SK-N-SH (cell line): ENCODE measurements around the gene SLC6A3. TPM values are rescaled to one million over a fixed set of nuclear protein-coding genes. Genes with fewer than 3 reads are reported as not detected.

Experiments
- CTCF ChIA-PET: fragments of 300-600, 350-600 bp; formaldehyde crosslinking; extraction: SDS; loops from one replicate; lab custom pipeline; 2021; lab: Yijun Ruan, JAX
- POLR2A ChIA-PET: fragments of 350-600 bp; sonication (Branson Sonifier 250); formaldehyde crosslinking; extraction: SDS; loops from one replicate; lab custom pipeline; 2020; ENCODE audit warnings: antibody characterized with exemption, inconsistent platforms; lab: Yijun Ruan, JAX
- DNase-seq: peaks from one replicate; pipeline ENCODE4 v3.0.0; 2012
- H2AFZ ChIP-seq: fragments of 200-600 bp; sonication (generic); 2 replicates; pipeline ENCODE4 v1.8.1; 2016; ENCODE audit warnings: antibody characterized with exemption, mild to moderate bottlenecking, low read depth
- H3F3A ChIP-seq: fragments of 200-600 bp; sonication (generic); replicated peaks from 2 replicates; pipeline ENCODE3; 2016; ENCODE audit warnings: antibody characterized with exemption, mild to moderate bottlenecking; ENCODE audit not compliant: insufficient read depth
- H3K27ac ChIP-seq, 2 experiments: fragments of 200-500 bp in 1 of 2; fragments of 200-600 bp in 1 of 2; sonication (Bioruptor generic) in 1 of 2; sonication (generic), shearing (Covaris generic) in 1 of 2; 2 replicates each; pipeline versions ENCODE4 v1.5.1 to v1.6.1; 2014 to 2016; ENCODE audit warnings: low read depth in 2 of 2, inconsistent platforms in 1 of 2, low read length in 1 of 2, mild to moderate bottlenecking in 1 of 2, mixed read lengths in 1 of 2
- H3K27me3 ChIP-seq: fragments of 200-600 bp; sonication (generic), shearing (Covaris generic); 2 replicates; pipeline ENCODE4 v1.6.1; 2016; ENCODE audit warnings: mixed run types; ENCODE audit not compliant: insufficient read depth
- H3K36me3 ChIP-seq, 2 experiments: fragments of 200-500 bp in 1 of 2; fragments of 200-600 bp in 1 of 2; sonication (Bioruptor generic) in 1 of 2; sonication (generic) in 1 of 2; replicated peaks in 1 of 2; 2 replicates each; pipeline versions ENCODE3 to v1.5.1; 2014 to 2016; ENCODE audit warnings: low read length in 1 of 2, mild to moderate bottlenecking in 1 of 2; ENCODE audit not compliant: insufficient read depth in 2 of 2, control insufficient read depth in 1 of 2
- H3K4me1 ChIP-seq, 2 experiments: fragments of 200-500 bp in 1 of 2; fragments of 200-600 bp in 1 of 2; sonication (Bioruptor generic) in 1 of 2; sonication (generic), shearing (Covaris generic) in 1 of 2; 2 replicates each; pipeline versions ENCODE4 v1.5.1 to v1.6.1; 2014 to 2016; ENCODE audit warnings: low read depth in 1 of 2, low read length in 1 of 2, mixed run types in 1 of 2; ENCODE audit not compliant: insufficient read depth in 2 of 2, control insufficient read depth in 1 of 2
- H3K4me2 ChIP-seq: fragments of 200-600 bp; sonication (generic), shearing (Covaris generic); 2 replicates; pipeline ENCODE4 v1.6.1; 2017; ENCODE audit warnings: mixed run types
- H3K4me3 ChIP-seq, 2 experiments: fragments of 200-500 bp in 1 of 2; fragments of 200-600 bp in 1 of 2; sonication (Bioruptor generic) in 1 of 2; sonication (generic), shearing (Covaris generic) in 1 of 2; 2 replicates each; pipeline versions ENCODE4 v1.5.1 to v1.8.1; 2014 to 2016; ENCODE audit warnings: low read depth in 2 of 2, inconsistent platforms in 1 of 2, low read length in 1 of 2, mild to moderate bottlenecking in 1 of 2, mixed read lengths in 1 of 2, moderate library complexity in 1 of 2
- H3K79me2 ChIP-seq: fragments of 200-600 bp; sonication (generic); 2 replicates; pipeline ENCODE4 v1.8.1; 2017; ENCODE audit warnings: mild to moderate bottlenecking; ENCODE audit not compliant: insufficient read depth
- H3K9ac ChIP-seq: fragments of 200-600 bp; sonication (generic); 2 replicates; pipeline ENCODE4 v1.6.1; 2017; ENCODE audit warnings: mixed run types
- H3K9me2 ChIP-seq: fragments of 200-600 bp; sonication (generic); 2 replicates; pipeline ENCODE4 v1.6.1; 2017; ENCODE audit warnings: mixed run types
- H3K9me3 ChIP-seq: fragments of 200-600 bp; sonication (generic); 2 replicates; pipeline ENCODE4 v1.6.1; 2017; ENCODE audit warnings: mixed run types, mild to moderate bottlenecking, moderate library complexity
- H4K20me1 ChIP-seq: fragments of 200-600 bp; sonication (generic); 2 replicates; pipeline ENCODE4 v1.6.1; 2017; ENCODE audit warnings: mild to moderate bottlenecking, mixed run types; ENCODE audit not compliant: insufficient read depth
- CHD2 ChIP-seq: fragments of 150-350 bp; IDR thresholded peaks from 2 replicates; pipeline ENCODE4 v1.6.1; 2018; ENCODE audit warnings: low read length; ENCODE audit not compliant: partially characterized antibody
- FOSL2 ChIP-seq: IDR thresholded peaks from 2 replicates; pipeline ENCODE4 v1.4.0; 2012; ENCODE audit warnings: low read depth, mild to moderate bottlenecking, moderate library complexity, borderline replicate concordance
- FOXJ3 ChIP-seq: sonication (generic); formaldehyde crosslinking; IDR thresholded peaks from 2 replicates; pipeline ENCODE4 v1.5.1; 2020; ENCODE audit warnings: mild to moderate bottlenecking, missing genetic modification reagents
- FOXM1 ChIP-seq: IDR thresholded peaks from 2 replicates; pipeline ENCODE4 v1.4.0; 2012; ENCODE audit warnings: low read depth, mild to moderate bottlenecking
- GABPA ChIP-seq: IDR thresholded peaks from 2 replicates; pipeline ENCODE4 v1.4.0; 2012; ENCODE audit warnings: low read depth, mild to moderate bottlenecking
- GATA2 ChIP-seq: sonication (generic); formaldehyde crosslinking; IDR thresholded peaks from 2 replicates; pipeline ENCODE4 v1.5.0; 2020; ENCODE audit warnings: mild to moderate bottlenecking, missing genetic modification reagents
- MEF2A ChIP-seq: IDR thresholded peaks from 2 replicates; pipeline ENCODE4 v1.4.0; 2012; ENCODE audit warnings: low read depth, borderline replicate concordance
- MXI1 ChIP-seq: IDR thresholded peaks from 2 replicates; pipeline ENCODE4 v1.6.1; 2012; ENCODE audit warnings: mild to moderate bottlenecking, low read depth, low read length, improper control_type of control experiment
- NFIC ChIP-seq: IDR thresholded peaks from 2 replicates; pipeline ENCODE4 v1.4.0; 2012; ENCODE audit warnings: borderline replicate concordance
- NRF1 ChIP-seq: IDR thresholded peaks from 2 replicates; pipeline ENCODE4 v1.6.1; 2012; ENCODE audit warnings: low read depth, mild to moderate bottlenecking, low read length
- POLR2AphosphoS5 ChIP-seq: IDR thresholded peaks from 2 replicates; pipeline ENCODE4 v1.6.1; 2012; ENCODE audit warnings: low read depth, low read length
- RAD21 ChIP-seq: IDR thresholded peaks from 2 replicates; pipeline ENCODE4 v1.6.1; 2012; ENCODE audit warnings: mild to moderate bottlenecking, low read length
- RFX5 ChIP-seq: IDR thresholded peaks from 2 replicates; pipeline ENCODE4 v1.6.1; 2012; ENCODE audit warnings: mild to moderate bottlenecking, improper control_type of control experiment, low read length
- RXRA ChIP-seq: IDR thresholded peaks from 2 replicates; pipeline ENCODE4 v1.4.0; 2012; ENCODE audit warnings: low read depth, mild to moderate bottlenecking, borderline replicate concordance
- SIN3A ChIP-seq: IDR thresholded peaks from 2 replicates; pipeline ENCODE4 v1.6.1; 2012; ENCODE audit warnings: low read depth, mild to moderate bottlenecking, low read length, moderate library complexity, borderline replicate concordance
- TAF1 ChIP-seq: IDR thresholded peaks from 2 replicates; pipeline ENCODE4 v1.6.1; 2012; ENCODE audit warnings: low read depth, mild to moderate bottlenecking, low read length, moderate library complexity, borderline replicate concordance
- TCF12 ChIP-seq: IDR thresholded peaks from 2 replicates; pipeline ENCODE4 v1.4.0; 2012
- TEAD4 ChIP-seq: IDR thresholded peaks from 2 replicates; pipeline ENCODE4 v1.4.0; 2012; ENCODE audit warnings: mild to moderate bottlenecking, borderline replicate concordance; ENCODE audit not compliant: insufficient read depth
- WGBS: methylation state at CpG from one replicate; pipeline ENCODE4 v1.1.6; 2017; ENCODE audit warnings: low lambda C conversion rate; 5-methylcytosine and 5-hydroxymethylcytosine counted together
- polyA plus RNA-seq, 3 experiments: library from polyadenylated mRNA; depleted of rRNA; stranded (reverse); fragments of >200 nt; gene quantifications; 2 replicates each; pipeline ENCODE4 v1.2.3, GENCODE V29; 2012
- TF ChIP-seq, protein P1 (sequence below): fragments of 150-350 bp; IDR thresholded peaks from 2 replicates; pipeline ENCODE4 v1.6.1; 2017; ENCODE audit warnings: antibody characterized with exemption, low read length, low read depth, borderline replicate concordance
- TF ChIP-seq, protein P2 (sequence below): fragments of 200-600 bp; sonication (generic); IDR thresholded peaks from 2 replicates; pipeline ENCODE4 v1.6.1; 2017; ENCODE audit warnings: antibody characterized with exemption, mild to moderate bottlenecking, moderate library complexity
- TF ChIP-seq, protein P3 (sequence below): IDR thresholded peaks from 2 replicates; pipeline ENCODE4 v1.6.1; 2012; ENCODE audit warnings: mild to moderate bottlenecking, low read depth, low read length, moderate library complexity

Gene SLC6A3
- polyA plus RNA-seq, 1 of the 3 experiments (the other 2 are of a cell fraction): not detected

DNA sequence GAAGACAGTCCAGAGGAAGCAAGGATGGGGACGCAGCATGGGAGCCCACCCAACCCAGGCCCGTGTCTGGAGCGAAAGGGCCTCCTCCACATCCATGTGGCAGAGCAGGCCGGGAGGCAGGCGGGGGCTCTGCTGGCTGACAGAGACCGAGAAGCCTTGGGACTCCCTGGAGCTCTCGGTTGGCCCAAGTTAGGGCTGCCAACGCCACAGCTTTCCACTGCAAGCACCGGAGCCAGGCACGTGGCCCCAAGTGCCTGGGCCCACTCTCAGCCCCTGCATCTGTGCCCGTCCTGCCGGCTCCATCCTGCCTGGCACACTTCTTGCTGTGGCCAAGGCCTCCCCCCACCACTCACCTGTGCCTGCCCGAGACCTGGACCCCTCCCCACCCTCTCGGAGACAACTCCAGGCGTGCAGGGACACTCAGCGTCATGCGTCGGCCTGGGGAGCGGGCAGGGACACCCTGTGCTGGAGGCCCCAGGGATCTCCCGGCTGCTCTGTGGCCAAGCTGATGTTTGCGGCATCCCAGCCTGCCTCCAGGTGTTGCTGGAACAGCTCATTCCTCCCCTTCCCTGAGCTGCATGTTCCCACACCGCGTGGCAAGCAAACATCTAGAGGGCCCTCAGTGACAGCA is 31.5 kb downstream of the SLC6A3 start (continued):
- no peak for TF ChIP-seq NRF1
- no peak for TF ChIP-seq GATA2 (CRISPR knock-in tag)

DNA sequence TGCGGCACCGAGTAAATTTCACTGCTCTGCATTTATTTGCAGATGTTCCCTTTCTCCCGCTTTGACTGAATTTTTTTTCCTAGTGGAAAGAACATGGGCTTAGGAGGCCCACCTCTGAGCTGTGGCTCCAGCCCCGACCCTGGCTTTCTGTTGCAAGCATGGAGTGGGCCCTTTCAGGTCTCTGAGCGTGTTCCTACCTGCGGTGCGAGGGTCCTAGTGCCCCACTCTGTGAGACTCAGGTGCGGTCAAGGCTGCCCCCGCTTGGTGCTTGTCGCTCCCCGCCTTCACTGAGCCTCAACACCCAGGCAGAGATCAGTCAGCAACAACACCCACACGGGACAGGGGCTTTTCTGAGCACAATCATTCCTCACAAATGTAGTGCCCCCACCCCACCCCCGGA is 32.0 kb downstream of the SLC6A3 start:
- H3F3A ChIP-seq: no peaks in the 10 kb centered on the region
- no peak overlapping the region for H3K4me3 ChIP-seq
- CTCF ChIA-PET: no interaction called here
- H3K79me2 ChIP-seq: no peaks in the 10 kb centered on the region
- 71% methylated on average over 8 of the region's 13 CpGs for WGBS
- DNase-seq: no peak
- TF ChIP-seq, protein P1, sequence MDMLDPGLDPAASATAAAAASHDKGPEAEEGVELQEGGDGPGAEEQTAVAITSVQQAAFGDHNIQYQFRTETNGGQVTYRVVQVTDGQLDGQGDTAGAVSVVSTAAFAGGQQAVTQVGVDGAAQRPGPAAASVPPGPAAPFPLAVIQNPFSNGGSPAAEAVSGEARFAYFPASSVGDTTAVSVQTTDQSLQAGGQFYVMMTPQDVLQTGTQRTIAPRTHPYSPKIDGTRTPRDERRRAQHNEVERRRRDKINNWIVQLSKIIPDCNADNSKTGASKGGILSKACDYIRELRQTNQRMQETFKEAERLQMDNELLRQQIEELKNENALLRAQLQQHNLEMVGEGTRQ: no peak
- TF ChIP-seq NFIC (no peak), MEF2A (no peak), RAD21 (no peak), CHD2 (no peak), RFX5 (no peak), POLR2AphosphoS5 (no peak), GABPA (no peak), FOSL2 (no peak), TCF12 (no peak), TEAD4 (no peak), MXI1 (no peak), RXRA (no peak), FOXJ3 (CRISPR knock-in tag) (no peak), SIN3A (no peak), FOXM1 (no peak)
- H3K27me3 ChIP-seq: no peaks in the 10 kb centered on the region
- H3K27ac ChIP-seq: no peak overlapping the region
- H3K4me1 ChIP-seq: no peaks in the 10 kb centered on the region
- no peaks in the 10 kb centered on the region for H3K9me3 ChIP-seq
- POLR2A ChIA-PET: no interaction called here
- H2AFZ ChIP-seq: no peak overlapping the region
- H3K9me2 ChIP-seq: no peaks in the 10 kb centered on the region
- no peak overlapping the region for H3K9ac ChIP-seq
- no peaks in the 10 kb centered on the region for H4K20me1 ChIP-seq
- H3K36me3 ChIP-seq: no peaks in the 10 kb centered on the region
- no peak overlapping the region for H3K4me2 ChIP-seq

DNA sequence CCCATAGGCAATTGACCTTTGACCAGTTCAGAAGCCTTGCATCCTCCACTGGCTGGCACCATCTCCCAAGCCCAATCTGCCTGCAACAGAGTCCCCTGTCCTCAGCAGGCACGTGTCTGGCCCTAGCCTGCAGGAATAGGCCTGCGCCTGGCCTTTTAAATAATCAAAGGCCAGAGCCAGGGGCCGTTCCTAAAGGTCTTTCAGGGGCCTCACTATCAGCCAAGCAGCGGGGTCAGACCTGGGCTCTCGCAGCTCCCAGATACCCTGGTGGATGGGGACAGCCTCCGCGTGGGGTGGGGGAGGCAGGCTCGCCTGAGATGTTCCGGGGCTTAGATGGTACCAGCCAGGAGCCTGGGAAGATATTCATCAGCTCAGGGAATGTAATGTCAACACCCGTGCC is 32.6 kb downstream of the SLC6A3 start:
- no peak overlapping the region for H2AFZ ChIP-seq
- POLR2A ChIA-PET: no interaction called here
- no peaks in the 10 kb centered on the region for H3K27me3 ChIP-seq
- no peaks in the 10 kb centered on the region for H3K36me3 ChIP-seq
- no peak overlapping the region for H3K4me3 ChIP-seq
- no peak for DNase-seq
- no peaks in the 10 kb centered on the region for H4K20me1 ChIP-seq
- H3K79me2 ChIP-seq: no peaks in the 10 kb centered on the region
- 61% methylated on average over 2 of the region's 10 CpGs for WGBS
- no peak overlapping the region for H3K9ac ChIP-seq
- no peaks in the 10 kb centered on the region for H3K9me3 ChIP-seq
- CTCF ChIA-PET: interaction anchor here (0.8 kb wide), 1 partner anchor 38 kb away, joined by 3 read pairs; no protein-coding TSS in a partner anchor
- no peak overlapping the region for H3K4me2 ChIP-seq
- no peaks in the 10 kb centered on the region for H3F3A ChIP-seq
- no peaks in the 10 kb centered on the region for H3K4me1 ChIP-seq
- H3K27ac ChIP-seq: no peak overlapping the region
- H3K9me2 ChIP-seq: no peaks in the 10 kb centered on the region
- TF ChIP-seq CHD2 (no peak), TCF12 (no peak), TAF1 (no peak), FOXJ3 (CRISPR knock-in tag) (no peak)
- TF ChIP-seq, protein P2, sequence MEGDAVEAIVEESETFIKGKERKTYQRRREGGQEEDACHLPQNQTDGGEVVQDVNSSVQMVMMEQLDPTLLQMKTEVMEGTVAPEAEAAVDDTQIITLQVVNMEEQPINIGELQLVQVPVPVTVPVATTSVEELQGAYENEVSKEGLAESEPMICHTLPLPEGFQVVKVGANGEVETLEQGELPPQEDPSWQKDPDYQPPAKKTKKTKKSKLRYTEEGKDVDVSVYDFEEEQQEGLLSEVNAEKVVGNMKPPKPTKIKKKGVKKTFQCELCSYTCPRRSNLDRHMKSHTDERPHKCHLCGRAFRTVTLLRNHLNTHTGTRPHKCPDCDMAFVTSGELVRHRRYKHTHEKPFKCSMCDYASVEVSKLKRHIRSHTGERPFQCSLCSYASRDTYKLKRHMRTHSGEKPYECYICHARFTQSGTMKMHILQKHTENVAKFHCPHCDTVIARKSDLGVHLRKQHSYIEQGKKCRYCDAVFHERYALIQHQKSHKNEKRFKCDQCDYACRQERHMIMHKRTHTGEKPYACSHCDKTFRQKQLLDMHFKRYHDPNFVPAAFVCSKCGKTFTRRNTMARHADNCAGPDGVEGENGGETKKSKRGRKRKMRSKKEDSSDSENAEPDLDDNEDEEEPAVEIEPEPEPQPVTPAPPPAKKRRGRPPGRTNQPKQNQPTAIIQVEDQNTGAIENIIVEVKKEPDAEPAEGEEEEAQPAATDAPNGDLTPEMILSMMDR: no peak
- TF ChIP-seq, protein P3, sequence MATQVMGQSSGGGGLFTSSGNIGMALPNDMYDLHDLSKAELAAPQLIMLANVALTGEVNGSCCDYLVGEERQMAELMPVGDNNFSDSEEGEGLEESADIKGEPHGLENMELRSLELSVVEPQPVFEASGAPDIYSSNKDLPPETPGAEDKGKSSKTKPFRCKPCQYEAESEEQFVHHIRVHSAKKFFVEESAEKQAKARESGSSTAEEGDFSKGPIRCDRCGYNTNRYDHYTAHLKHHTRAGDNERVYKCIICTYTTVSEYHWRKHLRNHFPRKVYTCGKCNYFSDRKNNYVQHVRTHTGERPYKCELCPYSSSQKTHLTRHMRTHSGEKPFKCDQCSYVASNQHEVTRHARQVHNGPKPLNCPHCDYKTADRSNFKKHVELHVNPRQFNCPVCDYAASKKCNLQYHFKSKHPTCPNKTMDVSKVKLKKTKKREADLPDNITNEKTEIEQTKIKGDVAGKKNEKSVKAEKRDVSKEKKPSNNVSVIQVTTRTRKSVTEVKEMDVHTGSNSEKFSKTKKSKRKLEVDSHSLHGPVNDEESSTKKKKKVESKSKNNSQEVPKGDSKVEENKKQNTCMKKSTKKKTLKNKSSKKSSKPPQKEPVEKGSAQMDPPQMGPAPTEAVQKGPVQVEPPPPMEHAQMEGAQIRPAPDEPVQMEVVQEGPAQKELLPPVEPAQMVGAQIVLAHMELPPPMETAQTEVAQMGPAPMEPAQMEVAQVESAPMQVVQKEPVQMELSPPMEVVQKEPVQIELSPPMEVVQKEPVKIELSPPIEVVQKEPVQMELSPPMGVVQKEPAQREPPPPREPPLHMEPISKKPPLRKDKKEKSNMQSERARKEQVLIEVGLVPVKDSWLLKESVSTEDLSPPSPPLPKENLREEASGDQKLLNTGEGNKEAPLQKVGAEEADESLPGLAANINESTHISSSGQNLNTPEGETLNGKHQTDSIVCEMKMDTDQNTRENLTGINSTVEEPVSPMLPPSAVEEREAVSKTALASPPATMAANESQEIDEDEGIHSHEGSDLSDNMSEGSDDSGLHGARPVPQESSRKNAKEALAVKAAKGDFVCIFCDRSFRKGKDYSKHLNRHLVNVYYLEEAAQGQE: no peak
